Activated CD4-positive, alpha-beta T cell treated with anti-CD3 and anti-CD28 coated beads, Interleukin-2, amount 50 U/mL, for 1 hour (primary cell): ENCODE measurements around the gene NPFFR1.

Experiments
- DNase-seq: peaks from one replicate; pipeline ENCODE4 v3.0.0-alpha.2; 2020

NPFFR1 gene

DNA sequence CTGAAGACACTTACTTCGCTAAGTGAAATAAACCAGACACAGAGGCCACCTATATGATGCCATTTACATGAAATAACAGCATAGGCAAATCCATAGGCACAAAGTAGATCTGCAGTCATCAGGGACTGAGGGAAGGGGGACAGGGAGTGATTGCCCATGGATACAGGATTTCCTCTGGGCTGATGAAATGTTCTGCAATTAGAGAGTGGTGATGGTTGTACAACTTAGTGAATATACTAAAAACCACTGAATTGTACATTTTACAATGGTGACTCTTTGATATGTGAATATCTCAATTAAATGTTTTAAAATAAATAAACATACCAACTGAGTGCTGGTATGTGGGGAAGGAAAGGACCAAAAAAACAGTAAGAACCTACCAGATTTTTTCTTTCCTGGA is 70.9 kb downstream of the NPFFR1 start:
- no peak for DNase-seq

- DNase-seq: no peak
These were observed 71.5 kb downstream of the NPFFR1 start for GRCh38 chr10:70212277-70212676.

DNA sequence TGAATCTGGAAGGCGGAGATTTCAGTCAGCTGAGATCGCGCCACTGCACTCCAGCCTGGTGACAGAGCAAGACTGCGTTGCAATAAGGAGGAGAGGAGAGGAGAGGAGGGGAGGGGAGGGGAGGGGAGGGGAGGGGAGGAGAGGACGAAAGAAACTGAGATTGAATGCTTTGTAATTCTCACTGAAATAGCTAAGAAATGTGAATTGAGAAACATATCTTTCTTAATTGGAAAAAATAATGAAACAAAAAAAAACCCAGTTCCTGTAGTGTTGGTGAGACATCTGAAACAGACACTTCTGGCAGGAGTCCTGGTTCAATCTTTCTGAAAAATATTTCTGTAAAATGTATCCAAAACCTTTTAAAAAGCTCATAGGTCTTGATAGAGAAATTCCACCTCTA is 77.0 kb downstream of the NPFFR1 start:
- no peak for DNase-seq

DNA sequence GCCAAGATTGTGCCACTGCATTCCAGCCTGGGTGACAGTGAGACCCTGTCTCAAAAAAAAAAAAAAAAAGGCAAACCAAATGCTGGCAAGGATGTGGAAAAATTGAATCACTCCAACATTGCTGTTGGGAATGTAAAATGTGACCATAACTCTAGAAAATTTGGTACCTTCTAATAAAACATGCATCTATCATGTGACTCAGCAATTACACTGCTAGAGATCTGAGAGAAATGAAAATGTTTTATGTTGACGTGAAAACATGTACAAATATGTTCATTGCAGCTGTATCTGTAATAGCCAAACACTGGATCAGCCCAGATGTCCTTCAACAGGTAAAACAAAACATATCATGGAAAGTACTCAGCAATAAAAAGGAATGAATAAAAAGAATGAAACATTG is 82.7 kb downstream of the NPFFR1 start:
- DNase-seq: no peak

GRCh38 chr10:70198696-70199466 is 84.9 kb downstream of the NPFFR1 start:
- DNase-seq: no peak
